Fibroblast of upper back skin (primary cell): ENCODE data around the gene MAGEH1.

Source experiments
- DNase-seq: peaks from one replicate; pipeline ENCODE4 v3.0.0-alpha.2; 2013

The MAGEH1 gene

DNA sequence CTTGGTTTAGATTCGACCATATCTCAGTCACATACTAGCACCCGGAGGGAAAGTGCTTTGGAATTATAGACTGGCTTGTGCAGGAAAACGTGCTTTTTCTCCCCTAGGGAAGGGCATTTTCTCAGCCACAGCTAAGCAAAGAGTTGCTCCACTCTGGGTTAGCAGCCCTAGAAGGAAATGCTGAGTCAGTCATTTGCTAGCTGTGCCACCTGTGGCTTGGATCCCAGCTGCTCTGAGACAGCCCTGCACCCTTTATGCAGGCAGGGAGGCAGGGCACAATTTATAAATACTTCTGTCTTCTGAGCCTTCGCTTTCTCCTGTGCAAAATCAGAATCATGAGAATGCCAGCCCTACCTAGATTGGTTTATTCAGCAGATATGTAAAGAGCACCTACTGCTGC, 39.0 kb downstream of the MAGEH1 start:
- DNase-seq = no peak
